Thymus (tissue), 11 donors: ENCODE measurements around the gene PPME1. TPM values are rescaled to one million over a fixed set of nuclear protein-coding genes. Genes with fewer than 3 reads are reported as not detected.

Experiments used
- DNase-seq, 9 donors: peaks; one replicate each; pipeline ENCODE4 v3.0.0-alpha.2; 2013; ENCODE audit warnings: low spot score in 9 of 9, low read depth in 6 of 9, missing footprints in 1 of 9
- H3K27ac ChIP-seq, 2 donors: one replicate each; pipeline ENCODE4 v1.5.1; 2013; ENCODE audit warnings: control low read depth in 1 of 2, low read depth in 1 of 2, low read length in 1 of 2, mild to moderate bottlenecking in 1 of 2, moderate library complexity in 1 of 2
- H3K27me3 ChIP-seq, 2 donors: one replicate each; pipeline ENCODE4 v1.5.1; 2013; ENCODE audit warnings: low read length in 1 of 2; ENCODE audit not compliant: control insufficient read depth in 2 of 2, insufficient read depth in 1 of 2
- H3K36me3 ChIP-seq, 2 donors: one replicate each; pipeline ENCODE4 v1.5.1; 2013; ENCODE audit warnings: low read length in 1 of 2, mild to moderate bottlenecking in 1 of 2, moderate library complexity in 1 of 2; ENCODE audit not compliant: control insufficient read depth in 2 of 2, insufficient read depth in 2 of 2
- H3K4me1 ChIP-seq, 2 donors: one replicate each; pipeline ENCODE4 v1.5.1; 2013; ENCODE audit warnings: low read length in 2 of 2; ENCODE audit not compliant: control insufficient read depth in 2 of 2, insufficient read depth in 2 of 2
- H3K4me3 ChIP-seq, 2 donors: one replicate each; pipeline ENCODE4 v1.5.1; 2013; ENCODE audit warnings: low read length in 2 of 2, control low read depth in 1 of 2, mild to moderate bottlenecking in 1 of 2
- H3K9me3 ChIP-seq, 2 donors: one replicate each; pipeline ENCODE4 v1.5.1; 2013; ENCODE audit warnings: low read length in 1 of 2, mild to moderate bottlenecking in 1 of 2; ENCODE audit not compliant: control insufficient read depth in 2 of 2, insufficient read depth in 1 of 2
- WGBS: extraction: QIAGEN DNeasy Blood & Tissue Kit; methylation state at CpG from one replicate; pipeline ENCODE4 v1.1.7; 2013; 5-methylcytosine and 5-hydroxymethylcytosine counted together
- polyA plus RNA-seq: library from polyadenylated mRNA; stranded (reverse); fragments of 200-250 nt; gene quantifications from one replicate; pipeline ENCODE4 v1.2.3, GENCODE V29; 2013
- total RNA-seq: library from RNA; stranded (reverse); fragments of 120-200 nt; gene quantifications from one replicate; pipeline ENCODE4 v1.2.4, GENCODE V29; 2013
- donor health status: healthy.

Gene PPME1
- total and polyA plus RNA-seq, 2 donors = 19.7 to 19.8 TPM

DNA sequence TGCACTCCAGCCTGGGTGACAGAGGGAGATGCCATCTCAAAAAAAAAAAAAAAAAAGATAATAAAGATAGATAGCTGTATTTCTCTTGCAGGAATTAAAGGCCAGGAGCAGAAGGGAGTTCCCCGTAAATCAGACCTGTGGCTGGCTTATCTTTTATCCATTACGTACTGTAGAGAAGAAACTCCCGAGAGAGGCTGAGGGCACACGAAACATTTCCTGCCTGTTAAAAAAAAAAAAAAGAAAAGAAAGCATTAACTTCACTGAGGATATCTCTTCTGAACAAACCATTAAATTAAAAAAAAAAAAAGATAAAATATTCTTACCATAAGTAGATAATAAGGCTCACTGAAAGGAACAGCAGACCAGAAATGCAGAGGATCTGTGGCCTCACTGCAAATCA, 117.8 kb downstream of the PPME1 start:
- H3K4me3 ChIP-seq = no peak overlapping the region
- no peak overlapping the region for H3K27ac ChIP-seq
- H3K4me1 ChIP-seq = no peaks in the 10 kb centered on the region
- no peaks in the 10 kb centered on the region for H3K27me3 ChIP-seq
- H3K36me3 ChIP-seq = no peaks in the 10 kb centered on the region
- DNase-seq = no peak
- WGBS = 64% methylated on average over 4 of the region's 4 CpGs
- no peaks in the 10 kb centered on the region for H3K9me3 ChIP-seq

DNA sequence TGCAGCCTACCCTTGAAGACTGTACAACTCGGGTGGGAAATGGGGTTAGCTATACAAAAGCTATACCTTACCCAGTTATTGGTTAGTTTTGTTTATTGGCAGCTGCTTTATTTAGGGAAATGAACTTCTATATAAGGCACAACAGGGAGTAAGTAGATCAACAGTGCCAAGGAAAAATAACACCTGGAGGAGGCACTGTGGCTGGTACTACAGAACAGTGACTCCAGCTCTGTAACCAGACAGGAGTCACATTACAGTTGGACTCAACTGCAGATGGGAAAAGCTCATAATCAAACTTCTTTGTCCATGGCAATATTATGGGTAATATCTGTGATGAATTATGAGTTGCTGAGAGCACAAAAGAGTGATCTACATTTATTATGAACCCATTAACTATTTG, 126.4 kb downstream of the PPME1 start:
- WGBS = 99% methylated on average over 1 of the region's 1 CpG
- DNase-seq = no peak
- Histone ChIP-seq H3K36me3 (no peaks in the 10 kb centered on the region), H3K4me1 (no peaks in the 10 kb centered on the region), H3K9me3 (no peaks in the 10 kb centered on the region), H3K27me3 (no peaks in the 10 kb centered on the region), H3K27ac (no peak overlapping the region), H3K4me3 (no peak overlapping the region)

DNA sequence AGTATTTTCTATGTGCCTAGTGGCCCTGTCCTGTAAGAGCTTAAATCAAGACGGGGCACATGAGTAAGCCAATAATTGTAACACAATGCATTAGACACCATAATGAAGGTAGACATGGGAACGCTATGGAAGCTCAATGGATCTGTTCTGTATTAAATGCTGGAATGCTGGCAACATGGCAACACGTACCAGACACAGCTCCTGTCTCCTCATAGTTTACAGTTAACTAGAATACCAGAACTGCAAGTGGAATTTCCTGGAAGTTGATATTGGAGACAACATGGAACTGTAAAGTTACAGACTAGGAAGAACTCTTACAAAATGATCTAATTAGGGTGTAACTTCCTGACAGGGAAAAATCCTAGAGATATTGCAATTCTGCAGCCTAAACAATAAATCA, 127.9 kb downstream of the PPME1 start:
- Histone ChIP-seq H3K27me3 (no peaks in the 10 kb centered on the region), H3K9me3 (no peaks in the 10 kb centered on the region), H3K4me3 (no peak overlapping the region), H3K4me1 (no peaks in the 10 kb centered on the region), H3K36me3 (no peaks in the 10 kb centered on the region), H3K27ac (no peak overlapping the region)
- WGBS = 96% methylated on average over 3 of the region's 3 CpGs
- no peak for DNase-seq

Other genes with a start within 250 kb of the PPME1 start
- gene DNAJB13, start 220.3 kb upstream of the PPME1 start, total RNA-seq = 0.24 TPM
- gene DNAJB13, start 220.3 kb upstream of the PPME1 start, polyA plus RNA-seq = 0.30 TPM
- gene UCP2, start 188.4 kb upstream of the PPME1 start, total RNA-seq = 31.4 TPM
- 119 TPM for gene UCP2, start 188.4 kb upstream of the PPME1 start, polyA plus RNA-seq
- gene UCP3, start 162.2 kb upstream of the PPME1 start, total RNA-seq = 0.90 TPM
- gene UCP3, start 162.2 kb upstream of the PPME1 start, polyA plus RNA-seq = 2.1 TPM
- gene C2CD3, start 287 bp upstream of the PPME1 start, total RNA-seq = 13.6 TPM
- 12.2 TPM for gene C2CD3, start 287 bp upstream of the PPME1 start, polyA plus RNA-seq
- gene P4HA3, start 140.4 kb downstream of the PPME1 start, total RNA-seq = 0.09 TPM
- gene P4HA3, start 140.4 kb downstream of the PPME1 start, polyA plus RNA-seq = 0.18 TPM
- gene PGM2L1, start 227.1 kb downstream of the PPME1 start, total RNA-seq = 8.0 TPM
- 7.0 TPM for gene PGM2L1, start 227.1 kb downstream of the PPME1 start, polyA plus RNA-seq